ENCODE data around the gene CWF19L2.
"Not testable (repeated sequence)": the region's sequence is repeated elsewhere in the genome, so short reads cannot be mapped to it uniquely, and the experiment has no call there.

Gene CWF19L2

GRCh38 chr11:107466275-107466866 lies 8.7 kb upstream of the CWF19L2 start:
- no CpG with 5 or more reads among the region's 10 CpGs for WGBS, 2 donors (ENCODE audit: extremely low coverage in 2 of 2, insufficient read length in 2 of 2, insufficient replicate concordance in 1 of 2)
- not testable (repeated sequence) for H3K23ac ChIP-seq (ENCODE audit: low read depth, low read length, poor library complexity); DNase-seq (ENCODE audit: low spot score); H2AK5ac ChIP-seq (ENCODE audit: low read depth, low read length); H2BK120ac ChIP-seq (ENCODE audit: low read depth, low read length); H3K4me1 ChIP-seq (ENCODE audit: control insufficient read depth in 2 of 2, insufficient read depth in 1 of 2, low read depth in 1 of 2, low read length in 2 of 2); H3K9me3 ChIP-seq (replicated peaks in 1 of 2; ENCODE audit: control insufficient read depth in 2 of 2, insufficient read depth in 1 of 2, low read depth in 1 of 2, low read length in 2 of 2); H3K18ac ChIP-seq (ENCODE audit: low read length); H3K27ac ChIP-seq (replicated peaks; ENCODE audit: low read length); H3K4ac ChIP-seq (ENCODE audit: low read length); H3K36me3 ChIP-seq (replicated peaks in 1 of 2; ENCODE audit: control insufficient read depth in 2 of 2, insufficient read depth in 2 of 2, low read length in 2 of 2); H2BK5ac ChIP-seq (ENCODE audit: low read length); H3K79me1 ChIP-seq (ENCODE audit: low read depth, low read length); H3K27me3 ChIP-seq (ENCODE audit: control insufficient read depth in 3 of 3, insufficient read depth in 3 of 3, low read depth in 1 of 3, low read length in 3 of 3); H3K4me3 ChIP-seq (ENCODE audit: low read length in 2 of 2); H4K8ac ChIP-seq (ENCODE audit: low read depth, low read length); H4K91ac ChIP-seq (ENCODE audit: low read depth, low read length, poor library complexity); H3K14ac ChIP-seq (ENCODE audit: low read length); H2BK15ac ChIP-seq (ENCODE audit: low read length); H2BK12ac ChIP-seq (ENCODE audit: low read length); H3K4me2 ChIP-seq (ENCODE audit: insufficient read depth, low read length, poor library complexity, severe bottlenecking)
- Histone ChIP-seq H3K9ac (ENCODE audit: low read depth, low read length, poor library complexity) (peak overlapping the region; percentile 44), H2AFZ (ENCODE audit: low read length) (peak overlapping the region; percentile 79)

DNA sequence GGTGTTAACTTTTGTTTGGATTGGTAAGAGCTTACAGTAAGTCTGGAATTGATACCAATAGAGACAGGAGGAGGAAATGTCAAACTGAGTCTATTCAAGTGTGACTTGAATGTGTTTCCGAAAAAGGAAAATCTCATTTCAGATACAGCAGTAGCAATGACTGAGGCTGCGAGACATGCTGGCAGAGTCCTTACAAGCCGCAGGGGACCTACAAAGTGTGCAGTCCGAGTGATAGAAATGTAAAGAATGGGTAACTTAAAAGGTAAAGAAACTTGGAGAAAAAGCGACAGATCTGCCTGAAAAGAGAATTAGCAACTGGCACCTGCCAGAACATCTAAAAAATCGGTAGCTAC lies 444 bp downstream of the CWF19L2 start:
- peak overlapping the region; percentile 60 for H3K4me2 ChIP-seq (ENCODE audit: insufficient read depth, low read length, poor library complexity, severe bottlenecking)
- H4K8ac ChIP-seq (ENCODE audit: low read depth, low read length): no peak overlapping the region
- H3K9me3 ChIP-seq (replicated peaks in 1 of 2; ENCODE audit: control insufficient read depth in 2 of 2, insufficient read depth in 1 of 2, low read depth in 1 of 2, low read length in 2 of 2): no peaks in the 10 kb centered on the region
- no peak overlapping the region for H3K4ac ChIP-seq (ENCODE audit: low read length)
- peak overlapping the region; percentile 87 for H2AFZ ChIP-seq (ENCODE audit: low read length)
- no peak overlapping the region for H3K23ac ChIP-seq (ENCODE audit: low read depth, low read length, poor library complexity)
- H4K91ac ChIP-seq (ENCODE audit: low read depth, low read length, poor library complexity): no peak overlapping the region
- no peak overlapping the region for H2BK12ac ChIP-seq (ENCODE audit: low read length)
- no peak overlapping the region for H3K14ac ChIP-seq (ENCODE audit: low read length)
- H2BK5ac ChIP-seq (ENCODE audit: low read length): no peak overlapping the region
- H3K27me3 ChIP-seq (ENCODE audit: control insufficient read depth in 3 of 3, insufficient read depth in 3 of 3, low read depth in 1 of 3, low read length in 3 of 3): no peaks in the 10 kb centered on the region
- no CpG with 5 or more reads among the region's 6 CpGs for WGBS, 2 donors (ENCODE audit: extremely low coverage in 2 of 2, insufficient read length in 2 of 2, insufficient replicate concordance in 1 of 2)
- no peak overlapping the region for H3K9ac ChIP-seq (ENCODE audit: low read depth, low read length, poor library complexity)
- no peak overlapping the region for H2AK5ac ChIP-seq (ENCODE audit: low read depth, low read length)
- H3K18ac ChIP-seq (ENCODE audit: low read length): no peak overlapping the region
- no peak overlapping the region for H3K27ac ChIP-seq (replicated peaks; ENCODE audit: low read length)
- no peak overlapping the region for H2BK15ac ChIP-seq (ENCODE audit: low read length)
- peaks cover 9 to 33% of the 10 kb centered on the region in 2 donors for H3K36me3 ChIP-seq (replicated peaks in 1 of 2; ENCODE audit: control insufficient read depth in 2 of 2, insufficient read depth in 2 of 2, low read length in 2 of 2)
- peak overlapping the region; percentile 70 to 83 for H3K4me3 ChIP-seq (ENCODE audit: low read length in 2 of 2)
- H3K4me1 ChIP-seq (ENCODE audit: control insufficient read depth in 2 of 2, insufficient read depth in 1 of 2, low read depth in 1 of 2, low read length in 2 of 2): peaks cover 0 to 5% of the 10 kb centered on the region in 2 donors
- no peak overlapping the region for H2BK120ac ChIP-seq (ENCODE audit: low read depth, low read length)
- DNase-seq (ENCODE audit: low spot score): no peak
- no peaks in the 10 kb centered on the region for H3K79me1 ChIP-seq (ENCODE audit: low read depth, low read length)

DNA sequence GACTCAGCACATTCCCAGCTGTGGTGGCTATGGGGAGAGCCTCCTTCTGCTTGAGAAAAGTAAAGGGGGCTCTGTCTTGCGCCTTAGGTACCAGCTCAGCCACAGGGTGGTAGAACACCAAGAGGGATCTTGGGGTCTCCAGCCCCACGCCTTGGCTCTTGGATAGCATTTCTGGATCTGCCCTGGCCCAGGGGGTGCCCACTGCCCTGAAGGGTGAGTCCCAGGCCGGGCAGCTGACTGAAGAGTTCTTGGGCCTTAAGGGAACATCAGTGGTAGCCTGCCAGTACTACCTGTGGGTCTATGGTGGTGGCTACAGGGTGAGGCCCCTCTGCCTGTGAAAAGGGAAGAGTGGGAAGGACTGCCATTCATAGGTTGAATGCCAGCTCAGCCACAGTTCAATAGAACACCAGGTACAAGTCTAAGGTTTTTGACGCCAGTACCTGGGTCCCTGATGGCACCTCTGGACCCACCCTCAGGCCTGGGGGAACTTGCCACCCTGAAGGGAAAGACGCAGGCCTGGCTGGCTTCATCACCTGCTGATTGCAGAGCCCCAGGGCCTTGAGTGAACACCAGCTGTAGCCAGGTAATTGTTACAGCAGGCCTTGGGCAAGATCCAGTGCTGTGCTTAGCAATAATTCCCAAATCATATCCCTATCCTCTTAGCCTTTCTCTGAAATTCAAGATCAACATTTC lies 3.9 kb downstream of the CWF19L2 start:
- Histone ChIP-seq H4K91ac (ENCODE audit: low read depth, low read length, poor library complexity) (no peak overlapping the region), H3K4me3 (ENCODE audit: low read length in 2 of 2) (no peak overlapping the region), H3K4me1 (ENCODE audit: control insufficient read depth in 2 of 2, insufficient read depth in 1 of 2, low read depth in 1 of 2, low read length in 2 of 2) (peaks cover 0 to 5% of the 10 kb centered on the region in 2 donors), H3K27ac (replicated peaks; ENCODE audit: low read length) (no peak overlapping the region), H3K4ac (ENCODE audit: low read length) (no peak overlapping the region), H3K9ac (ENCODE audit: low read depth, low read length, poor library complexity) (no peak overlapping the region), H2BK12ac (ENCODE audit: low read length) (no peak overlapping the region), H3K27me3 (ENCODE audit: control insufficient read depth in 3 of 3, insufficient read depth in 3 of 3, low read depth in 1 of 3, low read length in 3 of 3) (no peaks in the 10 kb centered on the region), H2AFZ (ENCODE audit: low read length) (no peak overlapping the region), H3K36me3 (replicated peaks in 1 of 2; ENCODE audit: control insufficient read depth in 2 of 2, insufficient read depth in 2 of 2, low read length in 2 of 2) (peaks cover 9 to 60% of the 10 kb centered on the region in 2 donors), H3K79me1 (ENCODE audit: low read depth, low read length) (no peaks in the 10 kb centered on the region), H4K8ac (ENCODE audit: low read depth, low read length) (no peak overlapping the region), H3K18ac (ENCODE audit: low read length) (no peak overlapping the region), H2AK5ac (ENCODE audit: low read depth, low read length) (no peak overlapping the region), H2BK120ac (ENCODE audit: low read depth, low read length) (no peak overlapping the region), H3K4me2 (ENCODE audit: insufficient read depth, low read length, poor library complexity, severe bottlenecking) (no peak overlapping the region), H3K9me3 (replicated peaks in 1 of 2; ENCODE audit: control insufficient read depth in 2 of 2, insufficient read depth in 1 of 2, low read depth in 1 of 2, low read length in 2 of 2) (peaks cover 0 to 4% of the 10 kb centered on the region in 2 donors), H3K23ac (ENCODE audit: low read depth, low read length, poor library complexity) (no peak overlapping the region), H2BK5ac (ENCODE audit: low read length) (no peak overlapping the region), H2BK15ac (ENCODE audit: low read length) (no peak overlapping the region), H3K14ac (ENCODE audit: low read length) (no peak overlapping the region)
- WGBS, 2 donors (ENCODE audit: extremely low coverage in 2 of 2, insufficient read length in 2 of 2, insufficient replicate concordance in 1 of 2): no CpG with 5 or more reads among the region's 5 CpGs
- DNase-seq (ENCODE audit: low spot score): no peak

DNA sequence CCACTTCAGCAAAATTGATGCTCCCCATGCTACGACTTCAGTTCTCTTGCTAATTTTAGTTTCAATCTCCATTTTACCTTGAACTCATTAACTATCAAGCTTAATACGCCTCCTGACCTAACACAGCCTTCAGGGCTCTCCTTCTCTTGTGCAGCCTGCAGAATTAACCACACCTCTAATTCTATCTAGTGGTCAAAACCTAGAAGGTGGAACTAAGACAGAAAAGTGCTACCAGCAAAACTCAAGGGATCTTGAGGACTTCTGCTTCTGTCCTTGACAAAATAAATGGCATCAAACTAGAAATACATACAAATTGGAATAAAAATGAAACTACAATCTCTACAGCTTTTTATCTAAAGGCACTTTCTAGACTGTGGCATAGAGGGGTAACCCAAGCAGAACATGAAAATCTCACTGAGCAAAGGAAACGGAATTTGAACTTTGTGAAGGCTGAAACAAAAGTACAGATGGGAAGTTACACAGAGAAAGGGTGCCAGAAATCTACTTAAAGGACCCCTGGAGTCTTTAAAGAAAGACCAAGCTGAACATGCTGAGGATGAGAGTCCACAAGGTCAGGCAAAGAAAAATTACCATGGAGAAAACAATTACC lies 10.7 kb downstream of the CWF19L2 start:
- no peak overlapping the region for H2BK5ac ChIP-seq (ENCODE audit: low read length)
- H2AK5ac ChIP-seq (ENCODE audit: low read depth, low read length): no peak overlapping the region
- no peak overlapping the region for H2BK12ac ChIP-seq (ENCODE audit: low read length)
- H2BK120ac ChIP-seq (ENCODE audit: low read depth, low read length): no peak overlapping the region
- H3K18ac ChIP-seq (ENCODE audit: low read length): no peak overlapping the region
- no peak overlapping the region for H3K23ac ChIP-seq (ENCODE audit: low read depth, low read length, poor library complexity)
- H3K79me1 ChIP-seq (ENCODE audit: low read depth, low read length): no peaks in the 10 kb centered on the region
- H2AFZ ChIP-seq (ENCODE audit: low read length): no peak overlapping the region
- WGBS, 2 donors (ENCODE audit: extremely low coverage in 2 of 2, insufficient read length in 2 of 2, insufficient replicate concordance in 1 of 2): no CpG with 5 or more reads among the region's 3 CpGs
- H3K9me3 ChIP-seq (replicated peaks in 1 of 2; ENCODE audit: control insufficient read depth in 2 of 2, insufficient read depth in 1 of 2, low read depth in 1 of 2, low read length in 2 of 2): peaks cover 0 to 22% of the 10 kb centered on the region in 2 donors
- H3K4me3 ChIP-seq (ENCODE audit: low read length in 2 of 2): no peak overlapping the region
- H3K4me2 ChIP-seq (ENCODE audit: insufficient read depth, low read length, poor library complexity, severe bottlenecking): no peak overlapping the region
- H3K4me1 ChIP-seq (ENCODE audit: control insufficient read depth in 2 of 2, insufficient read depth in 1 of 2, low read depth in 1 of 2, low read length in 2 of 2): peaks cover 0 to 4% of the 10 kb centered on the region in 2 donors
- no peak overlapping the region for H4K8ac ChIP-seq (ENCODE audit: low read depth, low read length)
- H3K36me3 ChIP-seq (replicated peaks in 1 of 2; ENCODE audit: control insufficient read depth in 2 of 2, insufficient read depth in 2 of 2, low read length in 2 of 2): peaks cover 0 to 60% of the 10 kb centered on the region in 2 donors
- no peak overlapping the region for H4K91ac ChIP-seq (ENCODE audit: low read depth, low read length, poor library complexity)
- H3K4ac ChIP-seq (ENCODE audit: low read length): no peak overlapping the region
- H3K14ac ChIP-seq (ENCODE audit: low read length): no peak overlapping the region
- no peak overlapping the region for H3K9ac ChIP-seq (ENCODE audit: low read depth, low read length, poor library complexity)
- H3K27ac ChIP-seq (replicated peaks; ENCODE audit: low read length): no peak overlapping the region
- H2BK15ac ChIP-seq (ENCODE audit: low read length): no peak overlapping the region
- no peak for DNase-seq (ENCODE audit: low spot score)
- H3K27me3 ChIP-seq (ENCODE audit: control insufficient read depth in 3 of 3, insufficient read depth in 3 of 3, low read depth in 1 of 3, low read length in 3 of 3): no peaks in the 10 kb centered on the region

All from neuronal stem cell (in vitro differentiated cells).